ENCODE results near the gene KSR1.

- TF ChIP-seq POLR2A (IDR thresholded peaks at IDR 0.05; ENCODE audit: low read depth, low read length): no peak
- TF ChIP-seq POLR2AphosphoS5 (IDR thresholded peaks at IDR 0.05; ENCODE audit: low read depth, low read length): no peak
Measured at GRCh38 chr17:27669136-27669535, 212.9 kb downstream of the KSR1 start.
